Activated naive CD4-positive, alpha-beta T cell treated with Interleukin-2 at 50 U/mL for 16 hours (primary cell): ENCODE data around the gene C1QTNF12.
"Not testable (repeated sequence)": the region's sequence is repeated elsewhere in the genome, so short reads cannot be mapped to it uniquely, and the experiment has no call there.

Experiments used
- DNase-seq: peaks from one replicate; pipeline ENCODE4 v3.0.0-alpha.2; 2020

Gene C1QTNF12

GRCh38 chr1:1197188-1197500 lies 49.4 kb downstream of the C1QTNF12 start:
- no peak for DNase-seq

DNA sequence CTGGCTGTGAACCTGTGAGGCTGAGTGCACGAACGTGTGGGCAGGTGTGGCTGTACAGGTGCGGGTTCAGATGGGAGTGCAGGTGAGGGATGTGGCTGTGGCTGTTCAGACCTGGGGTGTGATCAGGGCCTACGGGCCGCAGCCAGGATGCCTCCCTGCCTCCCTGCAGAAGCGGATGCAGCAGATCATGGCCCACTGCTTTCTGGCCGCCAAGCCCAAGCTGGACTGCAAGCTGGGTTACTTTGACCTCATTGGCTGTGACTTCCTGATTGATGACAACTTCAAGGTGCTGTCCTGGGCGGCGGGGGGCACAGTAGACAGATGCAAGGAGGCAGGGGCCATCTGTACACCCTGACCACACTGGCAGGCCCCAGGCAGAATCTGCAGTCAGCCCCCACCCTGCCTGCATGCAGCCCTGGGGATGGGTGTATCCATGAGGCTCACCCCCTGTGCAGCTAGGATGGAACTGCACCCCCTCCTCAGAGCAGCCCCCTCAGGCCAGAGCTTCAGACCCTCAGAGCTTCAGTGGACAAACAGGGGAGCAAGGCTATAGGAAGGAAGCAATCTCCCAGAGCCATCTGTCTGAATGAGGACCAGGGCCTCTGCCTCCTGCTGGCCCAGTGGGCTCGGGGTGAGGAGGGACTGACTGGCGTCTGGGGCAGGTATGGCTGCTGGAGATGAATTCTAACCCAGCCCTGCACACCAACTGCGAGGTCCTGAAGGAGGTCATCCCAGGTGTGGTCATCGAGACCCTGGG lies 49.9 kb downstream of the C1QTNF12 start:
- no peak for DNase-seq

GRCh38 chr1:1195726-1196125 lies 50.8 kb downstream of the C1QTNF12 start:
- DNase-seq: not testable (repeated sequence)

DNA sequence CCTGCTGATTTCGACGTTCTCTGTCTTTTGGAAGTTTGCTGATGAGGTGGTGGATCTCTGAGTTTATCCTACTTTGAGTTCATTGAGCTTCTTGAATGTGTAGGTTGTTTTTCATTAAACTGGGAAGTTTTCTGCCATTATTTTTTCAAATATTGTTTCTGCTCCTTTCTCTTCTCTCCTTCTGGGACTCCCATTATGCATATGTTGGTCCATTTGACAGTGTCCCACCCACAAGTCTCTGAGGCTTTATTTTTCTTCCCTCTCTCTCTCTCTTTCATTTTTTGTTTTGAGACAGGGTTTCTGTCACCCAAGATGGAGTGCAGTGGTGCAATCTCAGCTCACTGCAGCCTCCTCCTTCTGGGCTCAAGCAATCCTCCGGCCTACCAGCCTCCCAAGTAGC lies 51.8 kb downstream of the C1QTNF12 start:
- DNase-seq: no peak
